ENCODE measurements around the gene TP53TG3E.
"Not testable (repeated sequence)": the region's sequence is repeated elsewhere in the genome, so short reads cannot be mapped to it uniquely, and the experiment has no call there.

Gene TP53TG3E, protein sequence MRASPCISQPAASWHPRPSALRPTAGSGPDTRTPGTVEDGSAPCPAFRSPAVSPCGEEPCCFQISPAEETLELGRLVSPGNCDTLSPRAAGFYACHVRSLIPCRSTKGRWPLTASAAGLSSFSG

DNA sequence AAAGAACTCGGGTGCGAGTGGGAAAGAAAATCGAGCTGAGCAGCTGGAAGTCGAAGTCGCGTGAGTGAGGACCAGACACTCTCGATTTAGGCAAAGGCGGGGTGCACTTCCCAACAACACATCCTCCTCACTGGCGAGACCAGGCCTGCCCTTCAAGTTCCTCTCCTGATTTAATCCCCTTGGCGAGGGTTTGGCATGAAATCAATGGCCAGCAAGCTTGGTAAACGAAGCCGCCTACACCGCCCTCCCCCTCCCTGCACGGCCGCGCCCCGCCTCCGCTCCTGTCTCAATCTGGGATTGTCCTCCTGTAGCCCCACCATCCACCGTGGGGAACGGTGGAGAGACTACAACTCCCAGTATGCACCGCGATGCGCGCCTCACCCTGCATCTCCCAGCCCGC is at the start of gene TP53TG3E:
TP53TG3E (plus strand) TSS at position 301 of the 400 bp plus-strand sequence; CDS start at position 369, 68 bp downstream.
- not testable (repeated sequence) for DNase-seq

DNA sequence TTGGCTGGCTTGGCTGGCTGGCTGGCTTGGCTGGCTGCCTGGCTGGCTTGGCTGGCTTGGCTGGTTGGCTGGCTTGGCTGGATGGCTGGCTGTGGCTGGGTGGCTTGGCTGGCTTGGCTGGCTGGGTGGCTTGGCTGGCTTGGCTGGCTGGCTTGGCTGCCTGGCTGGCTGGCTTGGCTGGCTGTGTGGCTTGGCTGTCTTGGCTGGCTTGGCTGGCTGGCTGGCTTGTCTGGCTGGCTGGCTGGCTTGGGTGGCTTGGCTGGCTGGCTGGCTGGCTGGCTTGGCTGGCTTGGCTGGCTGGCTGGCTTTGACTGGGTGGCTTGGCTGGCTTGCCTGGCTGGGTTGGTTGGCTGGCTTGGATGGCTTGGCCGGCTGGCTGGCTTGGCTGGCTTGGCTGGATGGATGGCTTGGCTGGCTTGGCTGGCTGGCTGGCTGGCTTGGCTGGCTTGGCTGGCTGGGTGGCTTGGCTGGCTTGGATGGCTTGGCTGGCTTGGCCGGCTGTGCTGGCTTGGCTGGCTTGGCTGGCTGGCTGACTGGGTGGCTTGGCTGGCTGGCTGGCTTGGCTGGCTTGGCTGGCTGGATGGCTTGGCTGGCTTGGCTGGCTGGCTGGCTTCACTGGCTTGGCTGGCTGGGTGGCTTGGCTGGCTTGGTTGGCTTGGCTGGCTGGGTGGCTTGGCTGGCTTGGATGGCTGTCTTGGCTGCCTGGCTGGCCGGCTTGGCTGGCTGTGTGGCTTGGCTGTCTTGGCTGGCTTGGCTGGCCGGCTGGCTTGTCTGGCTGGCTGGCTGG is 32.3 kb downstream of the TP53TG3E start:
- DNase-seq: not testable (repeated sequence)

DNA sequence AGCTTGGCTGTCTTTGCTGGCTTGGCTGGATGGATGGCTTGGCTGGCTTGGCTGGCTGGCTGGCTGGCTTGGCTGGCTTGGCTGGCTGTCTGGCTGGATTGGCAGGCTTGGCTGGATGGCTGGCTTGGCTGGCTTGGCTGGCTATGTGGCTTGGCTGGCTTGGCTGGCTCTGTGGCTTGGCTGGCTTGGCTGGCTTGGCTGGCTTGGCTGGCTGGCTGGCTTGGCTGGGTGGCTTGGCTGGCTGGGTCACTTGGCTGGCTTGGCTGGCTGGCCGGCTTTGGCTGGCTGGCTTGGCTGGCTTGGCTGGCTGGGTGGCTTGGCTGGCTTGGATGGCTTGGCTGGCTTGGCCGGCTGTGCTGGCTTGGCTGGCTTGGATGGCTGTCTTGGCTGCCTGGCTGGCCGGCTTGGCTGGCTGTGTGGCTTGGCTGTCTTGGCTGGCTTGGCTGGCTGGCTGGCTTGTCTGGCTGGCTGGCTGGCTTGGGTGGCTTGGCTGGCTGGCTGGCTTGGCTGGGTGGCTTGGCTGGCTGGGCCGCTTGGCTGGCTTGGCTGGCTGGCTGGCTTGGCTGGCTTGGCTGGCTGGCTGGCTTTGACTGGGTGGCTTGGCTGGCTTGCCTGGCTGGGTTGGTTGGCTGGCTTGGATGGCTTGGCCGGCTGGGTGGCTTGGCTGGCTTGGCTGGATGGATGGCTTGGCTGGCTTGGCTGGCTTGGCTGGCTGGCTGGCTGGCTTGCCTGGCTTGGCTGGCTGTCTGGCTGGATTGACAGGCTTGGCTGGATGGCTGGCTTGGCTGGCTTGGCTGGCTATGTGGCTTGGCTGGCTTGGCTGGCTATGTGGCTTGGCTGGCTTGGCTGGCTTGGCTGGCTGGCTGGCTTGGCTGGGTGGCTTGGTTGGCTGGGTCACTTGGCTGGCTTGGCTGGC is 33.8 kb downstream of the TP53TG3E start:
- not testable (repeated sequence) for DNase-seq

DNA sequence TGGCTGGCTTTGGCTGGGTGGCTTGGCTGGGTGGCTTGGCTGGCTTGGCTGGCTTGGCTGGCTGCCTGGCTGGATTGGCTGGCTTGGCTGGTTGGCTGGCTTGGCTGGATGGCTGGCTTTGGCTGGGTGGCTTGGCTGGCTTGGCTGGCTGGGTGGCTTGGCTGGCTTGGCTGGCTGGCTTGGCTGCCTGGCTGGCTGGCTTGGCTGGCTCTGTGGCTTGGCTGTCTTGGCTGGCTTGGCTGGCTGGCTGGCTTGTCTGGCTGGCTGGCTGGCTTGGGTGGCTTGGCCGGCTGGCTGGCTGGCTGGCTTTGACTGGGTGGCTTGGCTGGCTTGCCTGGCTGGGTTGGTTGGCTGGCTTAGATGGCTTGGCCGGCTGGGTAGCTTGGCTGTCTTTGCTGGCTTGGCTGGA is 34.4 kb downstream of the TP53TG3E start:
- DNase-seq: not testable (repeated sequence)

GRCh38 chr16:33339093-33340061 is 35.3 kb downstream of the TP53TG3E start:
- DNase-seq: not testable (repeated sequence)
